ENCODE results near the gene LRP10.

DNA sequence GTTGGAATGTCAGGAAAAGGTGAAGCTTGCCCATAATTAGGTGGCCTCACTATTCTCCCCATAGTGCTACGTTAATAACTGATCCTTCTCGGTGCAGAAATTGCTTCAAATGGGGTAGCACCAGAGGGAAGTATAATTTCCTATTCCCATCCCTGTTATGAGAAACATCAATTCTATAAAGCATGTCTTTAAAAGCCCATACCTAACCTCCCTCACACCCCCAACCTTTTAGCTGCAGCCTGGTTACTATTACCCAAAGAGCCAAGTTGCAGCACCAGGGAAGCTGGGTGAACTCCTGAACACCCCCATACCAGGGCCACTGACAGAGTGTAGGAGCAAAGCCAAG lies 32.2 kb downstream of the LRP10 start:
- no peak for TF ChIP-seq GATA2 (IDR thresholded peaks at IDR 0.05; ENCODE audit: low read depth, low read length)
- no peak for TF ChIP-seq GATA3 (IDR thresholded peaks at IDR 0.05; ENCODE audit: low read depth, low read length)

Measured in SH-SY5Y (cell line).